Testis (tissue), 3 donors: ENCODE results near the gene ZNF587. TPM values are rescaled to one million over a fixed set of nuclear protein-coding genes. Genes with fewer than 3 reads are reported as not detected.
"Not testable (repeated sequence)": the region's sequence is repeated elsewhere in the genome, so short reads cannot be mapped to it uniquely, and the experiment has no call there.

ENCODE experiments used
- DNase-seq: peaks from one replicate; pipeline ENCODE4 v3.0.0-alpha.2; 2019
- H3K27ac ChIP-seq, 2 donors: fragments of 200-600 bp; sonication (generic); one replicate each; pipeline ENCODE4 v1.5.1; 2019
- H3K27me3 ChIP-seq: fragments of 200-600 bp; sonication (generic); one replicate; pipeline ENCODE4 v1.5.1; 2019
- H3K36me3 ChIP-seq: fragments of 200-600 bp; sonication (generic); one replicate; pipeline ENCODE4 v1.5.1; 2017; ENCODE audit warnings: low read depth; ENCODE audit errors: missing control alignments
- H3K4me1 ChIP-seq: fragments of 200-600 bp; sonication (generic); one replicate; pipeline ENCODE4 v1.5.1; 2019
- H3K4me3 ChIP-seq, 2 donors: fragments of 200-600 bp; sonication (generic); one replicate each; pipeline ENCODE4 v1.5.1; 2017 to 2019
- H3K9me3 ChIP-seq: fragments of 200-600 bp; sonication (generic); one replicate; pipeline ENCODE4 v1.5.1; 2017
- POLR2A ChIP-seq: fragments of 450-650 bp; IDR thresholded peaks from one replicate; pipeline ENCODE4 v1.6.1; 2017; ENCODE audit warnings: antibody characterized with exemption, mild to moderate bottlenecking, moderate library complexity
- WGBS, 2 donors: methylation state at CpG; one replicate each; pipeline ENCODE4 v1.1.5; 2018; 5-methylcytosine and 5-hydroxymethylcytosine counted together
- intact Hi-C: fragments of 100-400 bp; cut with DNase I; formaldehyde crosslinking; loops from one replicate; pipeline ENCODE4 v1.15.1; 2023; ENCODE audit warnings: low total_unique reads
- polyA plus RNA-seq: library from polyadenylated mRNA; stranded (reverse); fragments of 350-450 nt; fragmentation: Illumina TruSeq; extraction: RNeasy Lipid Tissue Mini Kit (QIAGEN cat#74804); gene quantifications from one replicate; pipeline ENCODE4 v1.2.3, GENCODE V29; 2014; ENCODE audit warnings: low read depth, low replicate concordance; ENCODE audit not compliant: insufficient read depth
- total RNA-seq, 2 donors: library from RNA; depleted of rRNA; stranded (reverse); fragments of >200 nt; gene quantifications; one replicate each; pipeline ENCODE4 v1.2.3, GENCODE V29; 2016
- TF ChIP-seq, protein P1 (sequence below), 3 experiments: fragments of 450-650 bp in 2 of 3; fragments of 200-600 bp in 1 of 3; sonication (generic) in 1 of 3; IDR thresholded peaks; one replicate each; pipeline ENCODE4 v1.5.1; 2016 to 2019; ENCODE audit warnings: antibody characterized with exemption in 3 of 3, mild to moderate bottlenecking in 2 of 3, moderate library complexity in 1 of 3

The ZNF587 gene
- total and polyA plus RNA-seq, 3 donors from 2014 or later: 21.4 to 31.2 (median 30.8) TPM

GRCh38 chr19:57818378-57818777 is 31.3 kb upstream of the ZNF587 start:
- Histone ChIP-seq H3K27me3 (no peaks in the 10 kb centered on the region), H3K36me3 (no peaks in the 10 kb centered on the region), H3K4me3 (no peak overlapping the region), H3K27ac (no peak overlapping the region), H3K4me1 (peaks cover 6% of the 10 kb centered on the region), H3K9me3 (no peaks in the 10 kb centered on the region)
- 82 to 91% methylated on average over 7 of the region's 7 CpGs for WGBS, 2 donors
- TF ChIP-seq, protein P1, sequence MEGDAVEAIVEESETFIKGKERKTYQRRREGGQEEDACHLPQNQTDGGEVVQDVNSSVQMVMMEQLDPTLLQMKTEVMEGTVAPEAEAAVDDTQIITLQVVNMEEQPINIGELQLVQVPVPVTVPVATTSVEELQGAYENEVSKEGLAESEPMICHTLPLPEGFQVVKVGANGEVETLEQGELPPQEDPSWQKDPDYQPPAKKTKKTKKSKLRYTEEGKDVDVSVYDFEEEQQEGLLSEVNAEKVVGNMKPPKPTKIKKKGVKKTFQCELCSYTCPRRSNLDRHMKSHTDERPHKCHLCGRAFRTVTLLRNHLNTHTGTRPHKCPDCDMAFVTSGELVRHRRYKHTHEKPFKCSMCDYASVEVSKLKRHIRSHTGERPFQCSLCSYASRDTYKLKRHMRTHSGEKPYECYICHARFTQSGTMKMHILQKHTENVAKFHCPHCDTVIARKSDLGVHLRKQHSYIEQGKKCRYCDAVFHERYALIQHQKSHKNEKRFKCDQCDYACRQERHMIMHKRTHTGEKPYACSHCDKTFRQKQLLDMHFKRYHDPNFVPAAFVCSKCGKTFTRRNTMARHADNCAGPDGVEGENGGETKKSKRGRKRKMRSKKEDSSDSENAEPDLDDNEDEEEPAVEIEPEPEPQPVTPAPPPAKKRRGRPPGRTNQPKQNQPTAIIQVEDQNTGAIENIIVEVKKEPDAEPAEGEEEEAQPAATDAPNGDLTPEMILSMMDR (IDR thresholded peaks at IDR 0.05): no peak
- no peak for TF ChIP-seq POLR2A
- no peak for DNase-seq
- intact Hi-C loops: no loop called here

- TF ChIP-seq, protein P1 (IDR thresholded peaks at IDR 0.05): no peak
- TF ChIP-seq POLR2A: no peak
- DNase-seq: peak; percentile 94
- Histone ChIP-seq H3K36me3 (no peaks in the 10 kb centered on the region), H3K27me3 (no peaks in the 10 kb centered on the region), H3K9me3 (no peaks in the 10 kb centered on the region), H3K4me3 (peak overlapping the region; percentile 76), H3K27ac (peak overlapping the region; percentile 58 to 72), H3K4me1 (peaks cover 6% of the 10 kb centered on the region)
- intact Hi-C loops: no loop called here
- 0 to 1% methylated on average over 26 to 42 of the region's 44 CpGs for WGBS, 2 donors
These were observed 30.0 kb upstream of the ZNF587 start for GRCh38 chr19:57819475-57820148.

DNA sequence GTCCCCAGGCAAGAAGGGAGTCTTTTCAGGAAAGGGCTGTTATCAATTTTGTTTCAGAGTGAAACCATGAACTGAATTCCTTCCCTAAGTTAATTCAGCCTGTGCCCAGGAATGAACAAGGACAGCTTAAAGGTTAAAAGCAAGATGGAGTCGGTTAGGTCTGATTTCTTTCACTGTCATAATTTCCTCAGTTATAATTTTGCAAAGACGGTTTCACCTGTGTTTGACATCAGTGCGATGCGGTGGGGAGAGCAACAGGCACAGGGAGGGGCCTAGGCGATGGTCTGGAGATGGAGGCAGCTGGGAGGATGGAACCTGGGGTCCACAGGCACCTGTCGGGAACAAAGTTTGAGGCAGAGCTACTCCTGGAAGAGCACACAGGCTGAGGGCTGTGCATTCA is 29.1 kb upstream of the ZNF587 start:
- DNase-seq: no peak
- peak overlapping the region; percentile 76 for H3K4me3 ChIP-seq
- peak overlapping the region in 1 of 2 donors; percentile 39 for H3K27ac ChIP-seq
- H3K27me3 ChIP-seq: no peaks in the 10 kb centered on the region
- H3K4me1 ChIP-seq: peaks cover 6% of the 10 kb centered on the region
- no peaks in the 10 kb centered on the region for H3K9me3 ChIP-seq
- no peaks in the 10 kb centered on the region for H3K36me3 ChIP-seq
- TF ChIP-seq POLR2A: no peak
- TF ChIP-seq, protein P1 (IDR thresholded peaks at IDR 0.05): no peak
- intact Hi-C loops: no loop called here
- 58 to 71% methylated on average over 6 of the region's 6 CpGs for WGBS, 2 donors

DNA sequence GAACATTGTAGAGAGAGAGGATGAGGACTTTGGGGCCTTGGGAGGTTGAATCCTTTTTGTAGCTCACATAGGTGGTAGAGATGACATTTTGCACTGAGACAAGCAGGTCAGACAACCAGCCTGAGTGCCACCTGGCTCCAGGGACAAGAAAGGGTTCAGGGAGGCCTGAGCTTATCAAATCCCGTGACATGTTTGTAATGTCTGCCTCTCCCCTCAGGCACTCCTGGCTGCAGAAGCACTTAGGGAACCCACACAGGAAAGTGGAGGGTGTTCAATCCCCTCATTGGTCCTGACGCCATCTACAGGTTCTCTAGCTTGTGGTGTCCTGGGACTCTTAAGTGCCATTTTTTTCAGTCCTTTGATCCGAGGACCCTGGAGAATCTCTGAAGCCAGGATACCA is 28.6 kb upstream of the ZNF587 start:
- H3K36me3 ChIP-seq, H3K4me3 ChIP-seq, intact Hi-C loops, H3K27me3 ChIP-seq, H3K27ac ChIP-seq, DNase-seq, H3K9me3 ChIP-seq, H3K4me1 ChIP-seq: not testable (repeated sequence)
- WGBS, 2 donors: 55 to 71% methylated on average over 2 of the region's 3 CpGs

DNA sequence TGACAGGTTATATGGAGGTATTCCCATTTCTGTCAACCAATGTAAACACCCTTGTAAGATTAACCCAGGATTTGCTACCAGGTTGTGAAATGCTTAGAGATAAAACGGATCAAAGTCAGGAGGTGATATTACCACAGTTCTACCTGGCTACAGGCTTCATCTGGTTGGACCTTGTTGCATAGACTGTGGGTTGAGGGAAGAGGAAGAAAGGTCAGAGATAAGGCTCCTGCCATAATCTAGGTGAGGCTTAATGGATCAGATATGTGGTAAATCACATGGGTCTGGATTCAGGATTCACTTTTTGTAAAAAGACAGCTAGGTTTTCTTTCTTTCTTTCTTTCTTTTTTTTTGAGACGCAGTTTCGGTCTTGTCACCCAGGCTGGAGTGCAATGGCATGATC is 28.2 kb upstream of the ZNF587 start:
- H3K27me3 ChIP-seq, H3K4me3 ChIP-seq, H3K4me1 ChIP-seq, H3K27ac ChIP-seq, intact Hi-C loops, DNase-seq, H3K36me3 ChIP-seq, H3K9me3 ChIP-seq: not testable (repeated sequence)
- 100% methylated on average over 3 of the region's 3 CpGs for WGBS, 2 donors

- H3K27me3 ChIP-seq, H3K36me3 ChIP-seq, H3K27ac ChIP-seq, H3K9me3 ChIP-seq, H3K4me3 ChIP-seq, intact Hi-C loops, H3K4me1 ChIP-seq, DNase-seq: not testable (repeated sequence)
- 78 to 95% methylated on average over 2 of the region's 2 CpGs for WGBS, 2 donors
These were observed 26.5 kb upstream of the ZNF587 start for GRCh38 chr19:57823155-57823554.

GRCh38 chr19:57823608-57824007 is 26.1 kb upstream of the ZNF587 start:
- H3K9me3 ChIP-seq, H3K4me1 ChIP-seq, H3K36me3 ChIP-seq, intact Hi-C loops, H3K4me3 ChIP-seq, DNase-seq, H3K27me3 ChIP-seq, H3K27ac ChIP-seq: not testable (repeated sequence)
- 68 to 74% methylated on average over 4 of the region's 4 CpGs for WGBS, 2 donors
